Lung (tissue), 12 donors: ENCODE results near the gene SLC35E3. TPM values are rescaled to one million over a fixed set of nuclear protein-coding genes. Genes with fewer than 3 reads are reported as not detected.

ENCODE experiments used
- ATAC-seq: fragments of 200-7000 bp; cut with Tn5 transposase; one replicate; pipeline ENCODE4 v1.9.1; 2020; ENCODE audit warnings: moderate number of reproducible peaks; ENCODE audit not compliant: insufficient read depth, low FRiP score
- DNase-seq, 3 donors: peaks; one replicate each; pipeline ENCODE4 v3.0.0-alpha.2; 2013 to 2017
- H3K27ac ChIP-seq, 2 donors: one replicate each; pipeline ENCODE4 v1.5.1; 2013; ENCODE audit warnings: mild to moderate bottlenecking in 2 of 2, moderate library complexity in 2 of 2, control low read depth in 1 of 2, inconsistent platforms in 1 of 2, low read depth in 1 of 2, low read length in 1 of 2
- H3K27me3 ChIP-seq, 3 donors: one replicate each; pipeline ENCODE4 v1.5.1; 2013; ENCODE audit warnings: low read length in 2 of 3; ENCODE audit not compliant: control insufficient read depth in 3 of 3, insufficient read depth in 3 of 3
- H3K36me3 ChIP-seq, 4 donors: one replicate each; pipeline ENCODE4 v1.5.1; 2013; ENCODE audit warnings: low read length in 4 of 4, mild to moderate bottlenecking in 1 of 4, moderate library complexity in 1 of 4; ENCODE audit not compliant: control insufficient read depth in 4 of 4, insufficient read depth in 4 of 4
- H3K4me1 ChIP-seq, 5 donors: one replicate each; pipeline ENCODE4 v1.5.1; 2013; ENCODE audit warnings: low read length in 5 of 5, mild to moderate bottlenecking in 2 of 5, moderate library complexity in 1 of 5; ENCODE audit not compliant: control insufficient read depth in 5 of 5, insufficient read depth in 5 of 5
- H3K4me3 ChIP-seq: one replicate; pipeline ENCODE4 v1.5.1; 2013; ENCODE audit warnings: mild to moderate bottlenecking, control low read depth, moderate library complexity
- H3K9ac ChIP-seq, 2 donors: one replicate each; pipeline ENCODE4 v1.5.1; 2013; ENCODE audit warnings: low read length in 2 of 2, control low read depth in 1 of 2; ENCODE audit not compliant: insufficient read depth in 1 of 2
- H3K9me3 ChIP-seq, 4 donors: one replicate each; pipeline ENCODE4 v1.5.1; 2013; ENCODE audit warnings: low read length in 3 of 4, mild to moderate bottlenecking in 1 of 4, moderate library complexity in 1 of 4; ENCODE audit not compliant: control insufficient read depth in 4 of 4, insufficient read depth in 3 of 4
- CTCF ChIP-seq: IDR thresholded peaks from 2 replicates; pipeline ENCODE4 v1.5.1; 2012; ENCODE audit warnings: mild to moderate bottlenecking; ENCODE audit errors: control extremely low read depth, extremely low read depth
- WGBS, 2 donors: extraction: QIAGEN DNeasy Blood & Tissue Kit; methylation state at CpG; one replicate each; pipeline ENCODE4 v1.1.7; 2013; 5-methylcytosine and 5-hydroxymethylcytosine counted together
- polyA plus RNA-seq, 2 donors: library from polyadenylated mRNA; stranded (reverse); fragments of 200-250 nt; gene quantifications; one replicate each; pipeline ENCODE4 v1.2.1, GENCODE V29; 2013
- total RNA-seq, 2 donors: library from RNA; depleted of rRNA in 1 of 2; stranded (reverse); fragments of >200 nt in 1 of 2; gene quantifications; one replicate each; pipeline ENCODE4 v1.2.1, GENCODE V29; 2014 to 2021
- donor health status: control.
- donor health status: control.
- donor health status: Bipolar disorder and iron deficiency.
- donor health status: healthy.
- donor health status: DM: yes; HTN: yes; CAD: no.

Gene SLC35E3
- total and polyA plus RNA-seq, 4 donors: 4.0 to 14.4 (median 9.0) TPM

- H3K36me3 ChIP-seq: peaks cover 18 to 28% (median 23%) of the 10 kb centered on the region in 4 donors
- ATAC-seq (no peak), DNase-seq (no peak)
- H3K9ac ChIP-seq: no peak overlapping the region
- no peaks in the 10 kb centered on the region for H3K4me1 ChIP-seq
- H3K9me3 ChIP-seq: no peaks in the 10 kb centered on the region
- 78 to 89% methylated on average over 7 of the region's 7 CpGs for WGBS, 2 donors
- no peaks in the 10 kb centered on the region for H3K27me3 ChIP-seq
- H3K4me3 ChIP-seq: no peak overlapping the region
- no peak overlapping the region for H3K27ac ChIP-seq
- no peak for TF ChIP-seq CTCF
Observed at GRCh38 chr12:68828672-68829068, 82.7 kb downstream of the SLC35E3 start.

Other genes with a start within 250 kb of the SLC35E3 start
- gene RAP1B, start 135.3 kb upstream of the SLC35E3 start, total RNA-seq: 100 to 1,000 TPM; 131 to 285 TPM
- 100 to 1,000 TPM in 1 of 2 donors, 10 to 100 TPM in 1; 79.1 to 213 TPM for gene RAP1B, start 135.3 kb upstream of the SLC35E3 start, polyA plus RNA-seq
- gene NUP107, start 59.2 kb upstream of the SLC35E3 start, total RNA-seq: 10 to 100 TPM; 33.9 to 74.7 TPM
- gene NUP107, start 59.2 kb upstream of the SLC35E3 start, polyA plus RNA-seq: 10 to 100 TPM; 18.4 to 18.9 TPM
- gene MDM2, start 62.0 kb downstream of the SLC35E3 start, total RNA-seq: 100 to 1,000 TPM; 102 to 114 TPM
- 100 to 1,000 TPM in 1 of 2 donors, 10 to 100 TPM in 1; 24.9 to 155 TPM for gene MDM2, start 62.0 kb downstream of the SLC35E3 start, polyA plus RNA-seq
- 100 to 1,000 TPM; 201 to 241 TPM for gene CPM, start 187.0 kb downstream of the SLC35E3 start, total RNA-seq
- gene CPM, start 187.0 kb downstream of the SLC35E3 start, polyA plus RNA-seq: 10 to 100 TPM; 66.6 to 70.7 TPM